HL-60 (cell line): ENCODE measurements around the gene STOX2.

Experiments used
- GABPA ChIP-seq: IDR thresholded peaks from 2 replicates; pipeline ENCODE4 v1.6.1; 2012; ENCODE audit warnings: low read depth
- POLR2AphosphoS5 ChIP-seq: IDR thresholded peaks from 2 replicates; pipeline ENCODE4 v1.6.1; 2012; ENCODE audit warnings: low read depth
- SPI1 ChIP-seq: IDR thresholded peaks from 2 replicates; pipeline ENCODE4 v1.6.1; 2012; ENCODE audit warnings: low read depth, mild to moderate bottlenecking, borderline replicate concordance
- TF ChIP-seq, protein P1 (sequence below): IDR thresholded peaks from 2 replicates; pipeline ENCODE4 v1.6.1; 2012; ENCODE audit warnings: low read depth; ENCODE audit not compliant: insufficient replicate concordance
- TF ChIP-seq, protein P2 (sequence below): IDR thresholded peaks from one replicate; pipeline ENCODE4 v1.5.1; 2011; ENCODE audit warnings: low read length, control low read depth, inconsistent platforms; ENCODE audit not compliant: insufficient read depth

DNA sequence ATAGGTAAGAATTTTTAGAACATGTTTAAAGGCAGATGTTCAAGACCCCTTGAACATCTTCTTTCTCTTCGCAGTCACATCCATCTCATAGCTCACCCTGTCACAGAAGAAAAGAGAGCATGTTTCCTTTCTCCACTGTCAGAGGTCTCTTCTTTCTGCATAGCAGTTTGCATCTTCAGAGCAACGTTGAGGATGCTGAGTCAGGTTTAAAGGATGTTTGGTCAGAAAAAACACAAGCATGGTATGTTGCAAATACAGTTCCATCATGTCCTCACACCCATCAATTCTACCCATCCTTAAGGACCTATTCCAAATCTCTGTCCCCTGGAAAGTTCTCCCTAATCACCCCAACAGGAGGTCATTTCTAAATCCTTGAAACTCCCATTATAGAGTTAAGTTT is 84.8 kb downstream of the STOX2 start:
- TF ChIP-seq, protein P1, sequence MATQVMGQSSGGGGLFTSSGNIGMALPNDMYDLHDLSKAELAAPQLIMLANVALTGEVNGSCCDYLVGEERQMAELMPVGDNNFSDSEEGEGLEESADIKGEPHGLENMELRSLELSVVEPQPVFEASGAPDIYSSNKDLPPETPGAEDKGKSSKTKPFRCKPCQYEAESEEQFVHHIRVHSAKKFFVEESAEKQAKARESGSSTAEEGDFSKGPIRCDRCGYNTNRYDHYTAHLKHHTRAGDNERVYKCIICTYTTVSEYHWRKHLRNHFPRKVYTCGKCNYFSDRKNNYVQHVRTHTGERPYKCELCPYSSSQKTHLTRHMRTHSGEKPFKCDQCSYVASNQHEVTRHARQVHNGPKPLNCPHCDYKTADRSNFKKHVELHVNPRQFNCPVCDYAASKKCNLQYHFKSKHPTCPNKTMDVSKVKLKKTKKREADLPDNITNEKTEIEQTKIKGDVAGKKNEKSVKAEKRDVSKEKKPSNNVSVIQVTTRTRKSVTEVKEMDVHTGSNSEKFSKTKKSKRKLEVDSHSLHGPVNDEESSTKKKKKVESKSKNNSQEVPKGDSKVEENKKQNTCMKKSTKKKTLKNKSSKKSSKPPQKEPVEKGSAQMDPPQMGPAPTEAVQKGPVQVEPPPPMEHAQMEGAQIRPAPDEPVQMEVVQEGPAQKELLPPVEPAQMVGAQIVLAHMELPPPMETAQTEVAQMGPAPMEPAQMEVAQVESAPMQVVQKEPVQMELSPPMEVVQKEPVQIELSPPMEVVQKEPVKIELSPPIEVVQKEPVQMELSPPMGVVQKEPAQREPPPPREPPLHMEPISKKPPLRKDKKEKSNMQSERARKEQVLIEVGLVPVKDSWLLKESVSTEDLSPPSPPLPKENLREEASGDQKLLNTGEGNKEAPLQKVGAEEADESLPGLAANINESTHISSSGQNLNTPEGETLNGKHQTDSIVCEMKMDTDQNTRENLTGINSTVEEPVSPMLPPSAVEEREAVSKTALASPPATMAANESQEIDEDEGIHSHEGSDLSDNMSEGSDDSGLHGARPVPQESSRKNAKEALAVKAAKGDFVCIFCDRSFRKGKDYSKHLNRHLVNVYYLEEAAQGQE = no peak
- TF ChIP-seq, protein P2, sequence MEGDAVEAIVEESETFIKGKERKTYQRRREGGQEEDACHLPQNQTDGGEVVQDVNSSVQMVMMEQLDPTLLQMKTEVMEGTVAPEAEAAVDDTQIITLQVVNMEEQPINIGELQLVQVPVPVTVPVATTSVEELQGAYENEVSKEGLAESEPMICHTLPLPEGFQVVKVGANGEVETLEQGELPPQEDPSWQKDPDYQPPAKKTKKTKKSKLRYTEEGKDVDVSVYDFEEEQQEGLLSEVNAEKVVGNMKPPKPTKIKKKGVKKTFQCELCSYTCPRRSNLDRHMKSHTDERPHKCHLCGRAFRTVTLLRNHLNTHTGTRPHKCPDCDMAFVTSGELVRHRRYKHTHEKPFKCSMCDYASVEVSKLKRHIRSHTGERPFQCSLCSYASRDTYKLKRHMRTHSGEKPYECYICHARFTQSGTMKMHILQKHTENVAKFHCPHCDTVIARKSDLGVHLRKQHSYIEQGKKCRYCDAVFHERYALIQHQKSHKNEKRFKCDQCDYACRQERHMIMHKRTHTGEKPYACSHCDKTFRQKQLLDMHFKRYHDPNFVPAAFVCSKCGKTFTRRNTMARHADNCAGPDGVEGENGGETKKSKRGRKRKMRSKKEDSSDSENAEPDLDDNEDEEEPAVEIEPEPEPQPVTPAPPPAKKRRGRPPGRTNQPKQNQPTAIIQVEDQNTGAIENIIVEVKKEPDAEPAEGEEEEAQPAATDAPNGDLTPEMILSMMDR = no peak
- TF ChIP-seq POLR2AphosphoS5 (no peak), SPI1 (no peak), GABPA (no peak)
